Subcutaneous adipose tissue (tissue), 4 donors: Measurements from ENCODE around the gene HYAL2. TPM values are rescaled to one million over a fixed set of nuclear protein-coding genes. Genes with fewer than 3 reads are reported as not detected.

Experiments
- CTCF ChIP-seq: fragments of 450-650 bp; IDR thresholded peaks from one replicate; pipeline ENCODE4 v1.5.1; 2016; ENCODE audit warnings: low read depth, mild to moderate bottlenecking, control low read depth, antibody characterized with exemption, moderate library complexity
- total RNA-seq, 4 donors: library from RNA; depleted of rRNA; stranded (reverse); fragments of >200 nt; gene quantifications; one replicate each; pipeline ENCODE4 v1.1.0, GENCODE V29; 2016

The HYAL2 gene
- total RNA-seq, 4 donors from 2014 or later, result 54.4 to 207 (median 117) TPM

GRCh38 chr3:50364573-50365079, 42.1 kb upstream of the HYAL2 start:
- TF ChIP-seq CTCF, result no peak

DNA sequence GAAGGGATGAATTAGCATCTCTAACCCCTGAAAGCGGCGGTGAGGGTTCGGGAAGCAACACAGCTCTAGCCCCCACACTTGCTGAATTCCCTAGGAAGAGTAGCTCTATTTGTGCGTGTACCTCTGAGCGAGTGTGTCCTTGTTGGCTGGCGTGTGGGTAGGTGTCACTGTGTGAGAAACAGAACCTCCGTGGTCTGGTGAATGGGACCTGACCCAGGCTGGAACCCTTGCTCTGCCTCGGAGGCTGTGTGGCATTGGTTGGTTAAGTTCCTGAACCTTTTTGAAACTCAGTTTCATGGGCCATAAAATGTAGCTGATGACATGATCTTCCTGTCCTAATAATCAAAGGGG, 37.2 kb upstream of the HYAL2 start:
- TF ChIP-seq CTCF, result no peak

- TF ChIP-seq CTCF, result no peak
Observed at GRCh38 chr3:50358911-50359759, 36.6 kb upstream of the HYAL2 start, which contains the start of gene TMEM115. Gene TMEM115, minus strand, starts transcription at chr3:50359521. Its CDS starts 458 bp downstream, at chr3:50359063.

DNA sequence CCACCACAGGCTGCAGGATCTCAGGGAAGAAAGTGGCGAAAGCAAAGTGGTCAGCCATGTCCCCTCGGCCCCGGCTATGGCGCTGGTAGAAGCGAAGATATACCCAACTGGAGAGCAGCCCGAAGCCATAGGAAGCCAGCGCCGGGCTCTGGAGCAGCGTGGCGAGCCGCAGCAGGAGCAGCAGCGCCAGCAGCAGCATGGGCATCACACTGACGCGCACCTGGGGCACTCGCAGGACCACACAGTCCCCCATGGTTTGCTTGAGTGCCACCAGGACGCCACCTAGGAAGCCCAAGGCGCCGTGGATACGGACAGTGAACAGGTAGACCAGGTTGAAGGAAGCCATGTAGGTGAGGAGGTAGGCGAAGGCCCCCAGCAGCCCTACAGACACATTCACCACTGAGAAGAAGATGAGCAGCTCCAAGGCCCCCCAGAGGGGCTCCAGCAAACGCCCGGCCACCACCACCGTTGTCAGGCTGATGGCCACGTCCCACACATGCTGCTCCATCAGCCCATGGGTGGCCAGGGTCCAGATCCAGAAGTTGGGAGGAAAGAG, 35.9 kb upstream of the HYAL2 start:
- TF ChIP-seq CTCF, result no peak

- TF ChIP-seq CTCF, result no peak
Observed at GRCh38 chr3:50357481-50357880, 34.9 kb upstream of the HYAL2 start.

GRCh38 chr3:50356553-50356952, 34.0 kb upstream of the HYAL2 start:
- TF ChIP-seq CTCF, result no peak

DNA sequence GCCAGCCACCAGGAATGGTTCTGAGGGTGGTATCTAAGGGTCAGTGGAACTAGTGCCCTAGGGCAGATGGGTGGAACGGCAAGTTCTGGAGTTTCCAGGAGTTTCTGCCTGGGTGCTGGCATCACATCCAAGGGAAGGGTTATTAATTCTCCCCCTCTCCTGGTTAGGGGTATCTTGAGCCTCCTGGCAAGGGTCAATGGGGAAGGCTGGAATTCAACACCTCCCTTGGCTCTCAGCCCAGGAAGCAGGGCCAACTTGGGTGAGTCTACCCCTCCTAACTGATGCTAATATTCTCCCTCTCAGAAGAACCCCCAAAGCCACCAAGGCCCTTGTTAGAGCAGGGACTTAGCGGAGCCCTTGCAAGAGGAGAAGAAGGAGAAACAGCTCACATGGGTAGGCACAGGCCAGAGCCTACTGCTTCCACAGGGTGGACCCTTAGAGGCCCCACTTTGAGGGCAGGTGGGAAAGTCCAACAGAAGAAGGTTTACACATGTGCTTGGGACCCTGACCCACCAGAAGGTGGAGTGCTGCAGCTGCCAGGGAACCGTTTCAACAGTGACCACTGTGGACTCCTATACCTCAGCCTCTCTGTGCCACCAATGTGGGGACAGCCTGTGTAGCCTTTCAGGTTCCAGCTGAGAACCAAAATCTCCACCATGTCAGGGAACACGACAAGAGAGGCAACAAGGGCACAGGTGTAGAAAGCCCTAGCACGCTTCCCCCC, 33.4 kb upstream of the HYAL2 start:
- no peak for TF ChIP-seq CTCF
